Activated naive CD8-positive, alpha-beta T cell treated with anti-CD3 and anti-CD28 coated beads, Interleukin-2, amount 50 U/mL, for 16 hours (primary cell): ENCODE data around the gene IQCC.

Experiments
- DNase-seq: peaks from one replicate; pipeline ENCODE4 v3.0.0-alpha.2; 2020; ENCODE audit warnings: low read depth, low spot score

The IQCC gene

GRCh38 chr1:32223683-32224082 lies 18.2 kb downstream of the IQCC start:
- DNase-seq: no peak

GRCh38 chr1:32224285-32224684 lies 18.8 kb downstream of the IQCC start:
- no peak for DNase-seq

DNA sequence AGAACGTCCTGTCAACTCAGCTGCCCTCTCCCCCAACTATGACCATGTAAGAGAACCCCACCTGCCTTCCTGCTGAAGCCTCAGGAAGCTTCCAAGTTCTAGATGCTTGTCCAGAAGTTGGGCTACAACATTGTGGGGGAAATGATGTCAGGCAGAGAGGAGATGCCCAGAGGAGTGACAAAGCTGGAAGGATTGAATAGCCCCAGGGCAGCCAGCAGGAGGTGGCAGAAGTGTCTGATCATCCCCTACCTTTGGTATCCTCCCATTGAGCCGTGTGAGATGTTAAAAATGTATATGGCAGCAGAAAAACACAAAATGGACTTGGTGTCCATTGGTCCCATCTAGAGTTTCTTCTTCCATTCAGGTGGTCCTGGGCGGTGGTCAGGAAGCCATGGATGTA lies 23.3 kb downstream of the IQCC start:
- no peak for DNase-seq

DNA sequence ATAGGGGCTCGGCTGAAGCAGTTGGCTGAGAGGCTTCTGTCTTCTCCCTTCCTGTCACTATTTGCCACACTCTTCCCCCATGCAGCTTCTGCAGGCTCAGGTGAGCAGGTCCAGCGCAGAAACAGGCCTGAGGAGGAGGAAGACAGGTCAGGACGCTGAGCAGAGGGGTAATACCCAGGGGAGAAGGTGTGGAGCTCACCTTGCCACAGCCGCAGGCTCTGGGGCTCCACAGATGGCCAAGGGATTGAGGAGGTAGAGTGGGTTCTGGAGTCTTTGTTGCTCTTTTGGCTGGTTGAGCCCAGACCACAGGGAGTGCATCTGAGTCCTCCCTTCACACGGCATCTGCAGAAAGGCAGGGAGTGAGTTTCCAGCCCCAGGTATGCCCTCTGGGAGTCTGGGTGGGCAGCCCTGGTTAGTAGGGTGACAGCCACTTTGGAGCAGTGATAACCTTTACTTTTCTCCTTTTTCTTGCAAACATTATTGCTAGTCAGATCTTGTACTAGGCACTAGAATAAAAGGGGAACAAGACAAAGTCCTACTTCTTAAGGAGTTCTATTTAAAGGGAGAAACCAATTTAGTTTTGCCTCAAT lies 26.5 kb downstream of the IQCC start:
- no peak for DNase-seq

- DNase-seq: no peak
These were observed 27.3 kb downstream of the IQCC start for GRCh38 chr1:32232558-32233304.

DNA sequence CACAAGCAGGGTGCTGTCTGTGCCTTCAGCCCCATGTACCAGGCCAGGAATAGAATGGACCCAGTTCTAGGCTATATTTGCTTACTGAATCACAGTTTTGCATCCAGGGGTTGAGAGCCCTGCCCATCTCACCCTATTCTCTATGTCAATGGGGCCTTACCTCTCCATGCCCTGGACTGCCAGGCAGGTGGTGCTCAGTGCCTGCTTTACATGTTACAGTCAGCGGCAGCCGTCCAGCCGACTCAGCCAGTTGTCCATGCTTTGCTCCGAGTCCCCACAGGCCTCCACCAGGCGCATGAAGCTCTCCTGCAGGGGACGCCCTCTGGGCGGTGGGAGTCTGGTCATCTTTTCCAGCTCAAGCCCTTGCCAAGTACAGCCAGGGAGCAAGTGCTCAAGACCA lies 29.3 kb downstream of the IQCC start:
- no peak for DNase-seq

DNA sequence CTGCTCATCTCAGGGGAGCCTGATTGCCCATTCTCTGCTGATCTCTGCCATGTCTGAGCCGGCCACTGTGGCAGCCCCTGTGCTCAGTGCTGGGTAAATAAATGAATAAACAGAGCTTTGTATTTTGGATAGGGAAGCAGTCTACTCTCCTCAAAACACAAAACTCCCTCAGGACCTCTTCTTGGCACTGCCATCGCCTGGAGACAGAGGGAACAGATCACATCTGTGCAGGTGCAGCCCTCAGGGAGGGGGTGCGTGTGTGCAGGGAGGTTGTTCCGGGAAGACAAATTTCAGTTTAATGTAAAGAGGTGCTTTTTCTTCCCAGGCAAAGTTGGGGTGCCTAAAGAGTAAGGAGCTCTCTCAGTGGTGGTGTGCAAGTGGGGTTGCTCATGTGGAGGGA lies 33.9 kb downstream of the IQCC start:
- no peak for DNase-seq

- DNase-seq: no peak
These were observed 34.3 kb downstream of the IQCC start for GRCh38 chr1:32239790-32240139.

DNA sequence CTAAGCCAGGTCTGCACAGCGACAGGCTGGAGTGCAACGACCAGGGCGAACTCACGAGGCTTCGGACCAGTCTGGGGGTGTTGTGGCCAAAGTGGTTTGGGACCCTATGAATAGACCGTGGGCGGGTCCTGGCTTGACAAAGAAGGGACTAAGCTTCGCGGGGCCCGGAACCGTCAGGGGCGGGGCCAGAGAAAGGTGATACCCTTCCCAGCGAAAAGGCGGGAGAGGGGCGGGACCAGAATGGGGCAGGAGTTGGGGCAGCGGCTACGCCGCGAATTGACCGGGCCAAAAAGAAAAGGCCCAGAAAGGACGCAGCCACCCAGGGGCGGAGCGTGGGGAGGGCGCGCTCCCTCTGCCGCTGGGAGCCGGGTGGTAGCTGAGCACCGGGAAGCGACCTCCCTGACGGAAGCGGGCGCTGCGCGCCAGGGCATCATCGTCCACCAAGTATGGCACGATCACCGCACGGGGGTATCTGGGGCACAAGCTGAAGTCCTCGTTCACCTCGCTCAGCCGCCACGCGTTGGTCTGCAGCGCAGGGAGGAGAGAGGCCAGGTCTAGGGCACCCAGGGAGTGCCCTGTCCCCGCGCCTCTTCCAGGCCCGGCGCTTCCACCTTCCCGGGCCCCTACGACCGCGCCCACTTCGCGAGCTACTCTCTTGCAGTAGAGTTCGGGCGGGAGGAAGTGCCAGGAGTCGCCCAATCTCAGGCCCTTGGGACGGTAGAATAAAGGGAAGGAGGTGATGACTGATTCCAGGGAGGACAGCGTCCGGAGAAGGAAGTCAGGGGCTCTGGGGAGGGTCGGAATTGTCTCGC lies 34.9 kb downstream of the IQCC start:
- no peak for DNase-seq

DNA sequence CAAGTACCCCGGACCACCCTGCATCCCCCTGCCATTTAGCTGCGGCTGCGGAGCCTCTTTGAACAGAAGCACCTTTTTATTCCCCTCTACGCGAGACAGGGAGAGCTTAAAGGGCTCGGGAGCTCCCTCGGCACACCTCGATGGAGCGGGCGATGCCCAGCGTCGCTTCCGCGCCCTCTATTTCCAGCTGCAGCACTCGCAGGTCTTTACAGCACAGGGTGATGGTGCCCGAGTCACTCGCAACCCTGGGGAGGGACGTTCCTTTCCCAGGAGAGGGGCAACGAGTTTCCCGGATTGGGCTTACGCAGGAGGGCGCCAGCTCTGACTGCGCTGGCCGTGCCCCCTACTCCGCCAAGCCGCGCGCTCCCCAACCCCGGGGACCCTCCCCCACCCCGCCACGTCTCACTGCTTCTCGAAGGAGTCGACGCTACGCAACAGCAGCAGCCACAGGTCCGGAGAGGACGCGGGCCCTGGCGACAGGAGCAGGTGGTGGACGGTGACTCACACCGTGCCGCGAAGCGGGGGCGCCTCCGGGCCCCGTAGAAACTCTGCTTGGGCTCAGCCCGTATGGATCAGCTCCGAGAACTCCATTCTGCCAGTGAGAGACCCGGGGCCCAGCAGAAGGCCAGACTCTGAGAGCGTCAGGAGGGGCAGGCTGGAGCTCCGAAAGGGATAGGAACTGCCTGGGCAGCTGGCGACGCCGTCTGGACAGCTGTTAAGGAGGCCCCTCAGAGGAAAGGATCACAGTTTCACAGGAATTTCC lies 35.7 kb downstream of the IQCC start:
- no peak for DNase-seq

DNA sequence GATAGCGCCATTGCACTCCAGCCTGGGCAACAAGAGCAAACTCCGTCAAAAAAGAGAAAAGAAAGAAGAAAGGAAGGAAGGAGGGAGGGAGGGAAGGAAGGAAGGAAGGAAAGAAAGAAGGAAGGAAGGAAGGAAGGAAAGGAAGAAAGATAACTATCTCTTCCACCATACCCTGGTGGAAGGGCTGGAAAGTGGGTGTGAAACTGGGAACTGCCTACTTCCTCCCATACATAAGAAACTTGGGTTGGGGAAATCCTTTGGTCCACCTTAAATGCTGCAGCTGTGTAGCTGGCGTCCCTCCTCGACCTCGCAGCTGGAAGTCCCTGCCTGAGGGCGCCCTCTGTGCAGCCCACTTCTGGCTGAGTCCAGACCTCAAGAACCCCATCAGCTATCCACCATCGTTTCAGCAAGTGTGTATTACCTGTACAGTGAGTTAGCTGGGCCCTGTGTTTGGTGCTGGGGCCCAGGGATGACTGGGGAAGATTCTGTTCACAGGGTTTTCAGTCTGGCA lies 36.9 kb downstream of the IQCC start:
- DNase-seq: no peak

GRCh38 chr1:32246888-32247273 lies 41.4 kb downstream of the IQCC start, which contains the start of gene FAM167B:
Gene FAM167B (plus strand): TSS chr1:32247222. CDS start chr1:32247422, 200 bp downstream.
- DNase-seq: no peak

DNA sequence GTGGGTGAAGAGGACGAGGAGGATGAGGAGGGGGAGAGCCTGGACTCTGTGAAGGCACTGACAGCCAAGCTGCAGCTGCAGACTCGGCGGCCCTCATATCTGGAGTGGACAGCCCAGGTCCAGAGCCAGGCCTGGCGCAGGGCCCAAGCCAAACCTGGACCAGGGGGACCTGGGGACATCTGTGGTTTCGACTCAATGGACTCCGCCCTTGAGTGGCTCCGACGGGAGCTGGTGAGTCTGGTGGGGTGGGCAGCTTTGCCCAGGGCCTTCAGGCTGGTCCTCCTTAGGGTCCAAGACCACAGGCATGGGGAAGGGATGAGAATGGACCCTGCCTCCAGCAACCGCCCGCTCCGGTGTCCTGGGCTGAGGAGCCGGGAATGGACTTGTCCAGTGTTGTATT lies 42.0 kb downstream of the IQCC start:
- no peak for DNase-seq

DNA sequence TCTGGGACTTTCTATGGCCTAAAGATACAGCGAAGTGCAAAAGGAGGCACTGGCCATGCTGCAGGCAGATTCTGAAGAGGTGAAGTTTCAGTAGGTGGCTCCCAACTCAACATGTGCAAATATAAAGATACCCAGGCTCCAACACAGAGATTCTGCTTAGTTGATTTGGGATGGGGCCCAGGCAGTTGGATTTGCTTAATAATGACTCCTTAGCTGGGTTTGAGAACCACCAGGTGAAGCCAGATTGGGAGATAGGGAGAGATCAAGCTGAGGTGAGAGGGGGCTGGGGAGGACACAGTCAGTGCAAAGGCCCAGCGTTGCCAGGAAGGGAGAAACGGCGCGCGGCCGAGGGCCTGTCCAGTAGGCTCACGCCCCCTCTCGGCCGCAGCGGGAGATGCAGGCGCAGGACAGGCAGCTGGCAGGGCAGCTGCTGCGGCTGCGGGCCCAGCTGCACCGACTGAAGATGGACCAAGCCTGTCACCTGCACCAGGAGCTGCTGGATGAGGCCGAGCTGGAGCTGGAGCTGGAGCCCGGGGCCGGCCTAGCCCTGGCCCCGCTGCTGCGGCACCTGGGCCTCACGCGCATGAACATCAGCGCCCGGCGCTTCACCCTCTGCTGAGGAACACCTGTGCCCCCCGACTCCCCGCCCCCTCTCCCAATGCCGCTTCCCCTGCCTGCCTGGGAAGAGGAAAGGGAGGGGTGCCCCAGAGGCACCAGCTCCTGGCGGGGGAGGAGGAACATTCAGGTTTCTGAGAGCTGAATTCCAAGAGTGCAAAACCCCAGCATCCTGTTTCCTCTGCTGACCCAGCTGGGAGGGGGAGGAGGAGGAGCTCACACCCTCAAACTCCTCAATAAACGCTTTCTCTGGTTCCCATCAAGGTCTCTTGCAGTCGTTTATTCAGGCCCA lies 42.8 kb downstream of the IQCC start:
- DNase-seq: peak; percentile 37

DNA sequence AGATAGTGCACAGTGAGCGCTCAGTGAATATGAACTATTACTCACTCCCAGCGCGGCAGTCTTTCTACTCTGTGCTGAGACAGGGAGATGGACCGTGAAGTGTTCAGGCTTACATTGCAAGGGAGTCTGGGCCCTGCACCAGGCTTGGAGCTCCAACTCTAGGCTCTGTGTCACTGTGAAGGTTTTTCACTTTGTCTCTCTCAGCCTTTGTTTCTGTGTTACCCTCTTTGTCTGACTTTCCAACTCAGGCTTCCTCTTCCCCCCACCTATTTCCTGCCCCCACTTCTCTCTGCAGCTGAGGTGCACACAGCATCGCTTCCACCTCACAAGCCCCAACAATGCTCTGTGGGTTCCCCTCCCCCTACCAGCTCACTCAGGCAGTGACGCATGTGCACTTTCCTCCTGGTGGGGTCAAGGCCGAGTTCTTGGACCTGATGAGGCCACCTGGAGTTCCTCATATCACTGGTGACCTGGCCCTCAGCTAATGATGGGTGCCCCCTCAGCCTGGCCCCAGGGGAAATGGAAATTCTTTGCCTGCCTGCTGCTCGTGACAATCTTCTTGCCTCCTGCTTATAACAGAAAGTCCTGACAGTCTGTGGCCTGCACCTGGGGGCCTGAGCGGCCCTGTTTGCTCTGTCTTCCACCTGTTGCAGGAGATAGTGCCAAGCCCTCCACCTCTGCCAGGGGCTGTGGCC lies 44.5 kb downstream of the IQCC start:
- peak; percentile 43 for DNase-seq

- peak; percentile 54 for DNase-seq
These were observed 45.6 kb downstream of the IQCC start, which contains the start of gene LCK for GRCh38 chr1:32250893-32251716. Gene LCK (plus strand): TSS chr1:32251265. CDS start chr1:32274330, 23,065 bp downstream.

DNA sequence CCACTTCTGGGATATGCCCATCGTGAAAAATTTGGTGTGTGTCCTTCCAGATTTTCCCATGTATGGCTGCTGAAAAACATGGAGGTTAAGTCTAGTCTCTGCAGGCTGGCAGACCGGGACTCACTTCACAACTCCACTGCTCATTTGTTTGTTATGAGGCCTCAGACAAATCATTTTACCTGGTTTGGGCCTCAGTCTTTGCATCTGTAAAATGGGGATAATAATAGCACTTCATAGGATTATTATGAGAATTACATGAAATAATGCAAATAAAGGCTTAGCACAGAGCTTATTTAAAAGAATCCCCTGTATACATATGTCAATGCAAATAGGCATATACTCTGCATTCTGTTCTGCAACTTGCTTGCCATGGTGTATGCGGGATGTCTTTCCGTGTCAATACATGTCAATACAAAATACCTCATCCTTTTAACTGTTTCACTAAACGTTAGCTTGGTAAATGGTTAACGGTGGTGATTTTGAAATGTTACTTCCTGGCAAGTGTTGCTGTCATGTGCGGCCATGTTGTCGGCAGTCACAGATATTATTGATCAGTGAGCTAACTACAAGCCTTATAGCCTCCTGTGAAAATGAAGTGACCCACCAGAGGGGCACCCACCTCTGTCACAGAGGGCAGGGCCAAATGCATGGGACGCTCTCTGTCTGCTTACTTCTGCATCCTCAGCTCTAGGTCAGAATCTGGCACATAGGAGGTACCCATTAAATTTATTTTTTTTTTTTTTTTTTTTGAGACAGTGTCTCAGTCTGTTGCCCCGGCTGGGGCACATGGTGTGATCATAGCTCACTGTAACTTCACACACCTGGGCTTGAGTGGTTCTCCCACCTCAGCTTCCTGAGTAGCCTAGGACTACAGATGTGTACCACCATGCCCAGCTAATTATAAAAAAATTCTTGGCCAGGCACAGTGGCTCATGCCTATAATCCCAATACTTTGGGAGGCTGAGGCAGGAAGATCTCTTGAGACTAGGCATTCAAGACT lies 49.9 kb downstream of the IQCC start:
- DNase-seq: no peak
